ENCODE results near the gene SFRP5. TPM values are rescaled to one million over a fixed set of nuclear protein-coding genes. Genes with fewer than 3 reads are reported as not detected.

SFRP5 gene
- total RNA-seq, 4 donors from 2014 or later: 0.25 to 2.2 (median 0.93) TPM; not detected in 1

GRCh38 chr10:97743169-97743943 lies 28.4 kb downstream of the SFRP5 start:
- in situ Hi-C loops (cut with MboI; ENCODE audit: low sequenced_read_pairs in 4 of 4): no loop called here
- ATAC-seq (no peak), DNase-seq (no peak)
- intact Hi-C loops (cut with DNase I; ENCODE audit: low total_unique reads): no loop called here
- Histone ChIP-seq H3K9me3 (no peaks in the 10 kb centered on the region), H3K27me3 (no peaks in the 10 kb centered on the region), H3K36me3 (peaks cover 0 to 85% of the 10 kb centered on the region in 2 donors), H3K4me1 (peaks cover 4 to 8% of the 10 kb centered on the region in 2 donors), H3K27ac (no peak overlapping the region), H3K4me3 (no peak overlapping the region)
- no peak for TF ChIP-seq CTCF (IDR thresholded peaks at IDR 0.05 in 4 of 5, conservative IDR thresholded peaks at IDR 0.05 in 1 of 5)
- no peak for TF ChIP-seq POLR2A (IDR thresholded peaks at IDR 0.05)

GRCh38 chr10:97740613-97741012 lies 31.2 kb downstream of the SFRP5 start:
- H3K36me3 ChIP-seq: peaks cover 0 to 59% of the 10 kb centered on the region in 2 donors
- intact Hi-C loops (cut with DNase I; ENCODE audit: low total_unique reads): no loop called here
- in situ Hi-C loops (cut with MboI; ENCODE audit: low sequenced_read_pairs in 4 of 4): no loop called here
- no peaks in the 10 kb centered on the region for H3K9me3 ChIP-seq
- ATAC-seq (no peak), DNase-seq (no peak)
- no peak overlapping the region for H3K27ac ChIP-seq
- no peaks in the 10 kb centered on the region for H3K27me3 ChIP-seq
- TF ChIP-seq POLR2A (IDR thresholded peaks at IDR 0.05) (no peak), CTCF (IDR thresholded peaks at IDR 0.05 in 4 of 5, conservative IDR thresholded peaks at IDR 0.05 in 1 of 5) (no peak)
- H3K4me3 ChIP-seq: no peak overlapping the region
- H3K4me1 ChIP-seq: peaks cover 12 to 19% of the 10 kb centered on the region in 2 donors

GRCh38 chr10:97738616-97739015 lies 33.2 kb downstream of the SFRP5 start:
- Histone ChIP-seq H3K27ac (no peak overlapping the region), H3K4me3 (peak overlapping the region in 1 of 4 donors; percentile 93), H3K9me3 (no peaks in the 10 kb centered on the region), H3K4me1 (peaks cover 12 to 19% of the 10 kb centered on the region in 2 donors), H3K36me3 (peaks cover 0 to 43% of the 10 kb centered on the region in 2 donors), H3K27me3 (no peaks in the 10 kb centered on the region)
- intact Hi-C loops (cut with DNase I; ENCODE audit: low total_unique reads) (loop anchor here (5.0 kb wide), 1 partner anchor 336 kb away; the partner anchor contains the start of gene RRP12), in situ Hi-C loops (cut with MboI; ENCODE audit: low sequenced_read_pairs in 4 of 4) (loop anchor here in 2 of 4 donors (10.0 kb wide), 1 partner anchor 64 kb away; no protein-coding TSS in a partner anchor)
- TF ChIP-seq POLR2A (IDR thresholded peaks at IDR 0.05) (no peak), CTCF (IDR thresholded peaks at IDR 0.05 in 4 of 5, conservative IDR thresholded peaks at IDR 0.05 in 1 of 5) (no peak)
- ATAC-seq (no peak), DNase-seq (no peak)

GRCh38 chr10:97737770-97738265 lies 34.0 kb downstream of the SFRP5 start:
- in situ Hi-C loops (cut with MboI; ENCODE audit: low sequenced_read_pairs in 4 of 4) (loop anchor here in 2 of 4 donors (10.0 kb wide), 1 partner anchor 63 kb away; no protein-coding TSS in a partner anchor), intact Hi-C loops (cut with DNase I; ENCODE audit: low total_unique reads) (loop anchor here (5.0 kb wide), 1 partner anchor 336 kb away; the partner anchor contains the start of gene RRP12)
- Histone ChIP-seq H3K27ac (peak overlapping the region in 3 of 4 donors; percentile 82 to 93 (median 90)), H3K36me3 (peaks cover 0 to 35% of the 10 kb centered on the region in 2 donors), H3K9me3 (no peaks in the 10 kb centered on the region), H3K27me3 (no peaks in the 10 kb centered on the region), H3K4me1 (peaks cover 12 to 19% of the 10 kb centered on the region in 2 donors), H3K4me3 (peak overlapping the region; percentile 76 to 96 (median 93))
- TF ChIP-seq CTCF (IDR thresholded peaks at IDR 0.05 in 4 of 5, conservative IDR thresholded peaks at IDR 0.05 in 1 of 5): no peak
- TF ChIP-seq POLR2A (IDR thresholded peaks at IDR 0.05): no peak
- ATAC-seq (no peak), DNase-seq (no peak)

Measured in gastrocnemius medialis (tissue), 4 donors.